Activated CD4-positive, alpha-beta T cell treated with anti-CD3 and anti-CD28 coated beads, Interleukin-2, amount 10 ng/mL, durations not matched to agents 24 days and 14 days (primary cell): ENCODE measurements around the gene ACR. TPM values are rescaled to one million over a fixed set of nuclear protein-coding genes. Genes with fewer than 3 reads are reported as not detected.

Experiments used
- DNase-seq: peaks from one replicate; pipeline ENCODE4 v3.0.0; 2022
- H3K27ac Mint-ChIP-seq: one replicate; pipeline ENCODE4 v1.8.0; 2022; ENCODE audit warnings: mild to moderate bottlenecking, mixed read lengths
- H3K27me3 Mint-ChIP-seq: one replicate; pipeline ENCODE4 v1.8.0; 2022; ENCODE audit warnings: mixed read lengths
- H3K36me3 Mint-ChIP-seq: one replicate; pipeline ENCODE4 v1.8.0; 2022; ENCODE audit warnings: low read depth, mild to moderate bottlenecking, mixed read lengths
- H3K4me1 Mint-ChIP-seq: one replicate; pipeline ENCODE4 v1.8.0; 2021; ENCODE audit warnings: mixed read lengths
- H3K4me3 Mint-ChIP-seq: one replicate; pipeline ENCODE4 v1.8.0; 2022; ENCODE audit warnings: mild to moderate bottlenecking, moderate library complexity, mixed read lengths
- H3K9me3 Mint-ChIP-seq: one replicate; pipeline ENCODE4 v1.8.0; 2021; ENCODE audit warnings: mixed read lengths
- intact Hi-C: fragments of 100-400 bp; cut with micrococcal nuclease; formaldehyde crosslinking; loops from one replicate; pipeline ENCODE4 v1.15.1; 2023
- total RNA-seq: library from RNA; stranded (reverse); gene quantifications from 2 replicates; pipeline ENCODE4 v1.2.3, GENCODE V29; 2022

Gene ACR
- total RNA-seq, 1 donor from 2014 or later: not detected

DNA sequence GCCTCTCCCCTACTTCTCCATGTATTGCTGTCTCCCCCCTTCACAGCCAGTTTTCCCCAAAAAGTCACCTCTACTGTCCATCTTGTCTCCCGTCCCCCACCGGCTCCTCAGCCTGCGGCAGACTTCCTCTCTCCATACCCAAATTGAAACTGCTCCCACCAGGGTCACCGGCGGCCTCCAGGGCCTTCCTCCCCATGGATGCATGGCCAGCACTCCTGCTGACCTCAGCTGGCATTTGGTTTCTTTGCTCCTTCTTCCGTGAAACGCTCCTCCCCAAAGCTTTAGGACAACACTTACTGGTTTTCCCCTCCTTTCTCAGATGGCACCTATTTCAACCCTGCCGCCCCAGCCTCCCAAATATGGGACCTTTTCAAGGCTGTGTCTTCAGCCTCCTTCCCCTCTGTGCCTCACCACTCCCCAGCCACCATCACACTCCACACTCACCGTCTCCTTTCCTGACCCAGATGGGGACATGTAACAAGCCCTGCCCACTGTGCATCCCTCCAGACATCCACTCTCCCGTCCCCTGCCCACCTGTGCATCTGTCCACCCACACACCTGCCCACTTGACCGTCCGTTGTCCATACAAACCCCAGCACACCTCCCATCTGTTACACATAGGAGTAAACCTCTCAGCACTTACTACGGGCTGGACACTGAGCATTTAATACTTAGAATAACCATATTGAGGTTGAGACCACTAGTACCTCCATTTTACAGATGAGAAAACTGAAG is 21.5 kb upstream of the ACR start:
- Mint-ChIP-seq H3K27me3 (no peaks in the 10 kb centered on the region), H3K4me3 (no peak overlapping the region)

DNA sequence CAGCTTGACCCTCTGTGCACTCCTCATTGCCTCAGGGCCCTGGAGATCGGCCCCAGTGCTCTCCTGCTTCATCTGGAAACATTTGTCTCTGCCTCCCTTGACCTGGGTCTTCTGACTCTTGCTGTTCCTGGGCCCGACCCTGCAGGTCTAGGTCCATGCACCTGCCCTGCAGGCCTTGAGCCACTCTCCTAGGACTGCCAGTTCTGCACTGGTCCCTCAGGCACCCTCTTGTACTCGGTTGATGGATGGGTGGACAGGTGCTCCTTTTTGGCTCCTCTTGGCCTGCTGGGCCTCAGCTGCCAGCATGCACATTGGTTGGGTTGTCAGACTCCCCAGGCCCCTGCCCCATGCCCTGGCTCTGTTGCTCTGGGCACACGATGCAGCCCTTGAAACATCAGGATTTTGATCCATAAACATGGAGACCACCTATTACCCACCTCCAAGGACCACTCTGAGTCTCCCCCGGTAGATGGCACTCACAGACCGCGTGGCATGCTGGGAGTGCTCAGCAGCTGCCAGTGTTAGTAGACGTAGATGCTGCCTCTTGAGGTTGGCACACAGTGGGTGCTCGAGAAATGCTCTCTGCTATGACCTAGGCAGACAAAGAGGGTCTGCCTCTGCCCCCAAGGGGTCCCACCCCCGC is 20.2 kb upstream of the ACR start:
- intact Hi-C loops: no loop called here
- Mint-ChIP-seq H3K27me3 (no peaks in the 10 kb centered on the region), H3K4me3 (no peak overlapping the region), H3K4me1 (no peaks in the 10 kb centered on the region), H3K9me3 (no peaks in the 10 kb centered on the region), H3K27ac (no peak overlapping the region), H3K36me3 (no peaks in the 10 kb centered on the region)
- DNase-seq: no peak

More for the DNA sequence above, 21.5 kb upstream of the ACR start:
- intact Hi-C loops: no loop called here
- no peaks in the 10 kb centered on the region for H3K36me3 Mint-ChIP-seq
- H3K9me3 Mint-ChIP-seq: no peaks in the 10 kb centered on the region
- no peak for DNase-seq
- H3K27ac Mint-ChIP-seq: no peak overlapping the region
- no peaks in the 10 kb centered on the region for H3K4me1 Mint-ChIP-seq

DNA sequence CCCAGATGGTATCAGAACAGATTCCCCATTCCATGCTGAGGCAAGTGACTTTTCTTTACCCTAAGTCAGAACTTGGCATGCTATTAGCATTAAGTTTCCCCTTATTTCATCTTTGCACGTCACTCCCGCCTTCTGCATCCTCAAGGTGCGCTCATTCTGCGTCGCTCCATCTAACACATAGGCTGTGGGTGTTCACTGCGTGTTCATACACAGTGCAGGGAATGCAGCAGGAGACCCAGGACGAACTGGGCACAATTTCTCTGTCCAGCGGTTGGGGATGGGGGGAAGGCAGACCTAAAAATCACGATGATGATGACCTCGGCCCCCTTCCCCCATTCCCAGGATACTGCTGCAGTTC is 19.7 kb upstream of the ACR start:
- H3K27me3 Mint-ChIP-seq: no peaks in the 10 kb centered on the region
- no peak overlapping the region for H3K27ac Mint-ChIP-seq
- H3K36me3 Mint-ChIP-seq: no peaks in the 10 kb centered on the region
- no peaks in the 10 kb centered on the region for H3K4me1 Mint-ChIP-seq
- DNase-seq: no peak
- H3K4me3 Mint-ChIP-seq: no peak overlapping the region
- intact Hi-C loops: no loop called here
- H3K9me3 Mint-ChIP-seq: no peaks in the 10 kb centered on the region

DNA sequence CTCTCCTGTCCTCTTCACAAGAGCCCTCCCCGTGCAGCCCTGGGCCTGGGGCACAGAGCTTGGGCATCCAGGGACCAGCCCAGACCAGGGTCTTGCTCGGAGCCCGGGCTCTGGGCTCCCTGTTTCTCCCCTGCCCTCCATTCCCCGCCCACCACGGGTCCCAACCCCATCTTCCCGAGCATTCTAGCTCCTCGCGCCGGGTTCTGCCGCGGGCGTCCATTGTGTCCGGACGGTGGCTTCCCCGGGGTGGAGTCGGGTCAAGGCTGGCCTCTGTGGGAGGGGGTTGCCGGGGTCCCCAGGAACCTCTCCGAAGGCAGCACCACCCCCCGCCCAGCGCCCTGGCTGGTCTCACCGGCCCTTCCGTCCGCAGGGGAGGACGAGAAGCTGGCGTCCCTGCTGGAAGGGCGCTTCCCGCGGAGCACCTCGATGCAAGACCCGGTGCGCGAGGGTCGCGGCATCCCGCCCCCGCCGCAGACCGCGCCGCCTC is 18.1 kb upstream of the ACR start:
- no peak for DNase-seq
- Mint-ChIP-seq H3K36me3 (no peaks in the 10 kb centered on the region), H3K27ac (no peak overlapping the region), H3K4me1 (no peaks in the 10 kb centered on the region), H3K9me3 (no peaks in the 10 kb centered on the region), H3K27me3 (no peaks in the 10 kb centered on the region), H3K4me3 (no peak overlapping the region)
- intact Hi-C loops: no loop called here

DNA sequence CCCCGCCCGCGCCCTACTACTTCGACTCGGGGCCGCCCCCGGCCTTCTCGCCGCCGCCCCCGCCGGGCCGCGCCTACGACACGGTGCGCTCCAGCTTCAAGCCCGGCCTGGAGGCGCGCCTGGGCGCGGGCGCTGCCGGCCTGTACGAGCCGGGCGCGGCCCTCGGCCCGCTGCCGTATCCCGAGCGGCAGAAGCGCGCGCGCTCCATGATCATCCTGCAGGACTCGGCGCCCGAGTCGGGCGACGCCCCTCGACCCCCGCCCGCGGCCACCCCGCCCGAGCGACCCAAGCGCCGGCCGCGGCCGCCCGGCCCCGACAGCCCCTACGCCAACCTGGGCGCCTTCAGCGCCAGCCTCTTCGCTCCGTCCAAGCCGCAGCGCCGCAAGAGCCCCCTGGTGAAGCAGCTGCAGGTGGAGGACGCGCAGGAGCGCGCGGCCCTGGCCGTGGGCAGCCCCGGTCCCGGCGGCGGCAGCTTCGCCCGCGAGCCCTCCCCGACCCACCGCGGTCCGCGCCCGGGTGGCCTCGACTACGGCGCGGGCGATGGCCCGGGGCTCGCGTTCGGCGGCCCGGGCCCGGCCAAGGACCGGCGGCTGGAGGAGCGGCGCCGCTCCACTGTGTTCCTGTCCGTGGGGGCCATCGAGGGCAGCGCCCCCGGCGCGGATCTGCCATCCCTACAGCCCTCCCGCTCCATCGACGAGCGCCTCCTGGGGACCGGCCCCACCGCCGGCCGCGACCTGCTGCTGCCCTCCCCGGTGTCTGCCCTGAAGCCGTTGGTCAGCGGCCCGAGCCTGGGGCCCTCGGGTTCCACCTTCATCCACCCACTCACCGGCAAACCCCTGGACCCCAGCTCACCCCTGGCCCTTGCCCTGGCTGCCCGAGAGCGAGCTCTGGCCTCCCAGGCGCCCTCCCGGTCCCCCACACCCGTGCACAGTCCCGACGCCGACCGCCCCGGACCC is 17.4 kb upstream of the ACR start:
- Mint-ChIP-seq H3K9me3 (no peaks in the 10 kb centered on the region), H3K27ac (no peak overlapping the region), H3K36me3 (no peaks in the 10 kb centered on the region), H3K4me3 (no peak overlapping the region), H3K27me3 (no peaks in the 10 kb centered on the region), H3K4me1 (no peaks in the 10 kb centered on the region)
- no peak for DNase-seq
- intact Hi-C loops: no loop called here

DNA sequence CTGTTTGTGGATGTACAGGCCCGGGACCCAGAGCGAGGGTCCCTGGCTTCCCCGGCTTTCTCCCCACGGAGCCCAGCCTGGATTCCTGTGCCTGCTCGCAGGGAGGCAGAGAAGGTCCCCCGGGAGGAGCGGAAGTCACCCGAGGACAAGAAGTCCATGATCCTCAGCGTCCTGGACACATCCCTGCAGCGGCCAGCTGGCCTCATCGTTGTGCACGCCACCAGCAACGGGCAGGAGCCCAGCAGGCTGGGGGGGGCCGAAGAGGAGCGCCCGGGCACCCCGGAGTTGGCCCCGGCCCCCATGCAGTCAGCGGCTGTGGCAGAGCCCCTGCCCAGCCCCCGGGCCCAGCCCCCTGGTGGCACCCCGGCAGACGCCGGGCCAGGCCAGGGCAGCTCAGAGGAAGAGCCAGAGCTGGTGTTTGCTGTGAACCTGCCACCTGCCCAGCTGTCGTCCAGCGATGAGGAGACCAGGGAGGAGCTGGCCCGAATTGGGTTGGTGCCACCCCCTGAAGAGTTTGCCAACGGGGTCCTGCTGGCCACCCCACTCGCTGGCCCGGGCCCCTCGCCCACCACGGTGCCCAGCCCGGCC is 16.7 kb upstream of the ACR start:
- Mint-ChIP-seq H3K27ac (no peak overlapping the region), H3K36me3 (no peaks in the 10 kb centered on the region), H3K9me3 (no peaks in the 10 kb centered on the region), H3K4me3 (no peak overlapping the region), H3K4me1 (no peaks in the 10 kb centered on the region), H3K27me3 (no peaks in the 10 kb centered on the region)
- no peak for DNase-seq
- intact Hi-C loops: no loop called here

DNA sequence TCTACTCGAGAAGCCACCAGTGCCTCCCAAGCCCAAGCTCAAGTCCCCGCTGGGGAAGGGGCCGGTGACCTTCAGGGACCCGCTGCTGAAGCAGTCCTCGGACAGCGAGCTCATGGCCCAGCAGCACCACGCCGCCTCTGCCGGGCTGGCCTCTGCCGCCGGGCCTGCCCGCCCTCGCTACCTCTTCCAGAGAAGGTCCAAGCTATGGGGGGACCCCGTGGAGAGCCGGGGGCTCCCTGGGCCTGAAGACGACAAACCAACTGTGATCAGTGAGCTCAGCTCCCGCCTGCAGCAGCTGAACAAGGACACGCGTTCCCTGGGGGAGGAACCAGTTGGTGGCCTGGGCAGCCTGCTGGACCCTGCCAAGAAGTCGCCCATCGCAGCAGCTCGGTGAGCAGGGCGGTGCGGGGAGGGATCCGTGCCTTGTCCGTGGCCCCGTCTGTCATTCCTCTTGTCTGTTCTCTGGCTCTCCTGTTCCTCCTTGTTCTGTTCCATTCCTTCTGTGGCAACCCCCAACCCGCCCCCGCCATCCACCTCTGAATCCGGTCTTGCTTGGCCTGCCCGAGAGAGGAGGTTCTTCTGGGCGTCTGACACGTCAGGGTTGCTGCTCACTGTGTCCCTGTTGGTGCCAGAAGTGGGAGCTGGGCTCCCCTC is 15.8 kb upstream of the ACR start:
- no peaks in the 10 kb centered on the region for H3K4me1 Mint-ChIP-seq
- no peak for DNase-seq
- intact Hi-C loops: no loop called here
- H3K36me3 Mint-ChIP-seq: no peaks in the 10 kb centered on the region
- no peak overlapping the region for H3K4me3 Mint-ChIP-seq
- H3K27me3 Mint-ChIP-seq: no peaks in the 10 kb centered on the region
- H3K9me3 Mint-ChIP-seq: no peaks in the 10 kb centered on the region
- H3K27ac Mint-ChIP-seq: no peak overlapping the region

DNA sequence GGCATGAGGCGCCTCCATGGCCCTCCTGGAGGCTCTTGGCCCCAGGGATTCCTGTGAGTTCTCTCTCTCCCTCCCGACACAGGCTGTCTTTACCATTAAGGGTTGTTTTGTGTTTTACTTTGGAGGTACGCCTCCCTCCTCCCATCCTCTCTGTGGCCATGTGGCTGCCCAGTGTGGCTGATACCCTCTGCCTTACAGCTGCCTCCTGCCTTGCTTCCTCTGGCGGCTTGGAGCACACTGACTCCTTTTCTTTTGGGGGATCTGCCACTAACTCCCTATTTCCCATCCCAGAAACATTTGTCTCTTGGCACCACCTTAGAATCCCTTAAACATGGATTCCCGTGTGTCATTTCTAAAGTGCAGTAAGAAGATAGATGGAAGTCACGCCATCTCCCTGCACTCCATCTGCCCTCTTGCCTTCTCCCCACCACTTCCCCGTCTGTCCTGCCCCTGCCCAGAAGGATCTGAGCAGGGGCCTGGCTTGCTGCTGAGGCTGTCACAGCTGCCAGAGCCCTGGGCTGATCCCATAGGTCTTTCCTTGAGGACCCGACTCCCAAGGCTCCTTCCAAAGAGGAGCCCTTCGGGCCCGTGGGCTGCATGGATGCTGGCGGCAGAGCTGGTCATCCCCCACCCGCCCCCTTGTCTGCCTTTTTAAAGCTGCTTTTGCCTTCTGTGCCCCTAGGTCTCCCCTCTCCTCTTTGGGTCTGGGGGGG is 15.1 kb upstream of the ACR start:
- intact Hi-C loops: no loop called here
- no peak for DNase-seq
- Mint-ChIP-seq H3K27me3 (no peaks in the 10 kb centered on the region), H3K36me3 (no peaks in the 10 kb centered on the region), H3K9me3 (no peaks in the 10 kb centered on the region), H3K4me1 (no peaks in the 10 kb centered on the region), H3K27ac (no peak overlapping the region), H3K4me3 (no peak overlapping the region)

DNA sequence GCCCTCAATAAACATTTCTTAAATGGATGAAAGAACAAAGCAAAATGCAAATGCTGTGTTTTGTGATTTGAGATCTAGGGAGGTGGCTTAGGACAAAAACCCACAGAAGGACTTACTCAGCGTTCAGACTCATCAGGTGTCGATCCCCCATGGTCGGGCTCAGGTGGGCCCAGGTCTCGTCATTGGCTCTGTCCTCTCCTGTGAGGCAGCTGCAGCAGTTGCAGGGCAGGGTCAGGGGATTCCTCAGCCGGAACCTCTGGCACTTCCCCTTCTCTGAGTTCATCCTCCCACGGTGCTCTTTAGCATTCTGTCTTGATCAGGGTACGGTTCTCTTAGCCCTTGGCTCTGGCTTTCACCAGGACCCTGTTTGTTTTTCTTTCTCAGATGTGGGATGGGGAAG is 14.0 kb upstream of the ACR start:
- intact Hi-C loops: no loop called here
- no peaks in the 10 kb centered on the region for H3K27me3 Mint-ChIP-seq
- DNase-seq: no peak
- H3K4me1 Mint-ChIP-seq: no peaks in the 10 kb centered on the region
- H3K4me3 Mint-ChIP-seq: no peak overlapping the region
- H3K36me3 Mint-ChIP-seq: no peaks in the 10 kb centered on the region
- H3K27ac Mint-ChIP-seq: no peak overlapping the region
- H3K9me3 Mint-ChIP-seq: no peaks in the 10 kb centered on the region

DNA sequence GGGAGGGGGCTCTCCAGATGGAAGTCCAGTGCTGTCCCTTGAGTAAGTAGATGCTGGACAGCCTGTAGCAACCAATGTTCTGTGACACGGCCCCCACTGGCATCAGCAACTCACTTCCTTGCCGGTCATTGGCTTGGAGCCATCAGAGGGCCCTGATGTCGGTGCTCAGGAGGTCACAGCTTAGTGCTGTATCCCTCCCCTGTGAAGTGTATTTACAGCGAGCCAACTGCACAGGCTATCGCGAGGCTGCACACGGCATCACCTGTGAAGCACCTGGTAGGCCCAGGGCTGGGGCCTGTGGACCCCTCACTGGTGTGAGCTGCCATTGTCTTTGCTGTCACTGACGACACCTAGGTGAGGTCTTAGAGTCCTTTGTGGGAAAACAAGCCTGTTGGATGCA is 13.4 kb upstream of the ACR start:
- DNase-seq: no peak
- H3K9me3 Mint-ChIP-seq: no peaks in the 10 kb centered on the region
- H3K36me3 Mint-ChIP-seq: no peaks in the 10 kb centered on the region
- no peaks in the 10 kb centered on the region for H3K4me1 Mint-ChIP-seq
- no peak overlapping the region for H3K27ac Mint-ChIP-seq
- no peak overlapping the region for H3K4me3 Mint-ChIP-seq
- no peaks in the 10 kb centered on the region for H3K27me3 Mint-ChIP-seq
- intact Hi-C loops: no loop called here

DNA sequence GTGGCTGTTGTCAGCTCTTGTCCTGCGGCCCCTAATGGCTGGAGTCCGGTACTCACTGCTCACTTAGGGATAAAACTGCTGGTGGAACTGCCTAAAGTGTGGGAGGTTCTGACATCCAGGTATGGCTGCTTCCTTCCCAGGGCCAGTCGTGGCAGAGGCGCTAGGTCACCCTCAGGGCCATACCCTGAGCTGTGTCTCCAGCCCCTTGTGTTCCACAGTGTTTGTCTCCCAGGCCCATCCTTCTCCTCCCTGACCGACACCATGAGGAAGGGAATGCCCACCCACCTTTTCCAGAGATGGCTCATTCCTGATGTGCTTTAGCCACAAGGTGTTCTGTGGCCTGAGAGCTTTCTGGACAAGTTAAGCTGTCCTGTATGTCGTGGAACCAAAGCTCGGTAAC is 12.4 kb upstream of the ACR start:
- H3K27me3 Mint-ChIP-seq: no peaks in the 10 kb centered on the region
- H3K9me3 Mint-ChIP-seq: no peaks in the 10 kb centered on the region
- DNase-seq: no peak
- no peak overlapping the region for H3K4me3 Mint-ChIP-seq
- H3K36me3 Mint-ChIP-seq: no peaks in the 10 kb centered on the region
- no peak overlapping the region for H3K27ac Mint-ChIP-seq
- intact Hi-C loops: no loop called here
- no peaks in the 10 kb centered on the region for H3K4me1 Mint-ChIP-seq

DNA sequence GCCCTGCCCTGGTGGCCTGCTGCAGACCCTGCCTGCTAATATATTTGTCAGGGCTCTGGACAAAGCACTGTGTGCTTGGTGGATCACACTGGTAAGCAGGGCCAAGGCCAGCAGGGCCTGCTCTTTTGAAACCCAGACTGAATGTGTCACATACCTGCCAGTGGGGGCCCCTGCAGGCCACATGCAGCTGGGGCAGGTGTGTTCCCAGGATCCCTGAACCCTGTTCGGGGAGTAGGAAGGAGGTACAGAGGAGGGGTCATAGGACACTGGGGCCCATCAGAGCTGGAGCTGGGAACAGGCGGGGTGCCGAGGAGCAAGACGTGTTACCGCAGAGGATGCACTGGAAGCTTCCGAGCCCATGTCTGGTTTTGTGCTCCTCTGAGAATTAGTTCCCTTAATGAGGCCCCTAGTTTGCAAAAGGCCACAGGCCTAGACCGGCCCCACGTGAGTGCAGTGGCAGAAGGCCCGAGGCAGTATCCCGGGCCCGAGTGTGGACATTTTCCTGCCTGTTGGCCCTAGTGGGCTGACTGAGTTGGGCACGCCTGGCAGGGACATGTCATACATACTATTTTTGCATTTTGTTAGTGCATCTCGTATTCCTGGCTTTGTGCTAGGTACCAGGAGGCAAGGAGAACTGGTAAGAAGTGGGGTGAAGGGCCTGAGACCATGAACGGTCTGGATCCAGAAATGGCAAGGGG is 11.2 kb upstream of the ACR start:
- no peak overlapping the region for H3K4me3 Mint-ChIP-seq
- no peak for DNase-seq
- no peaks in the 10 kb centered on the region for H3K9me3 Mint-ChIP-seq
- H3K27ac Mint-ChIP-seq: no peak overlapping the region
- intact Hi-C loops: no loop called here
- no peaks in the 10 kb centered on the region for H3K27me3 Mint-ChIP-seq
- H3K4me1 Mint-ChIP-seq: no peaks in the 10 kb centered on the region
- H3K36me3 Mint-ChIP-seq: no peaks in the 10 kb centered on the region
